MM.1S (cell line): ENCODE results near the gene MUC5B.

Source experiments
- DNase-seq: peaks from one replicate; pipeline ENCODE4 v3.0.0-alpha.2; 2015
- H2AFZ ChIP-seq: fragments of 300-600 bp; sonication (generic); 2 replicates; pipeline ENCODE4 v1.6.0; 2016; ENCODE audit warnings: antibody characterized with exemption, low read length
- H3F3A ChIP-seq: fragments of 300-600 bp; sonication (generic); 2 replicates; pipeline ENCODE4 v1.6.1; 2016; ENCODE audit warnings: mild to moderate bottlenecking, antibody characterized with exemption, low read length, moderate library complexity, mixed read lengths; ENCODE audit not compliant: insufficient read depth
- H3K27ac ChIP-seq: fragments of 300-600 bp; sonication (generic); 2 replicates; pipeline ENCODE4 v1.5.1; 2016; ENCODE audit warnings: mild to moderate bottlenecking, low read length
- H3K27me3 ChIP-seq: fragments of 300-600 bp; sonication (generic); replicated peaks from 2 replicates; pipeline ENCODE4 v1.6.0; 2016; ENCODE audit warnings: low read length; ENCODE audit not compliant: insufficient read depth
- H3K36me3 ChIP-seq: fragments of 300-600 bp; sonication (generic); replicated peaks from 2 replicates; pipeline ENCODE4 v1.6.1; 2016; ENCODE audit warnings: mild to moderate bottlenecking, low read length, mixed read lengths; ENCODE audit not compliant: insufficient read depth
- H3K4me1 ChIP-seq: fragments of 300-600 bp; sonication (generic); 2 replicates; pipeline ENCODE4 v1.6.1; 2016; ENCODE audit warnings: low read length, mixed read lengths
- H3K4me2 ChIP-seq: fragments of 300-600 bp; sonication (generic); 2 replicates; pipeline ENCODE4 v1.6.0; 2016; ENCODE audit warnings: low read depth, low read length
- H3K4me3 ChIP-seq: fragments of 300-600 bp; sonication (generic); 2 replicates; pipeline ENCODE4 v1.5.1; 2016; ENCODE audit warnings: low read length, mixed read lengths
- H3K79me2 ChIP-seq: fragments of 300-600 bp; sonication (generic); 2 replicates; pipeline ENCODE4 v1.6.1; 2016; ENCODE audit warnings: mixed run types, low read length, mixed read lengths
- H3K9ac ChIP-seq: fragments of 300-600 bp; sonication (generic); 2 replicates; pipeline ENCODE4 v1.6.1; 2016; ENCODE audit warnings: low read length, mixed read lengths
- H3K9me2 ChIP-seq: fragments of 300-600 bp; sonication (generic); replicated peaks from 2 replicates; pipeline ENCODE4 v1.6.1; 2016; ENCODE audit warnings: mild to moderate bottlenecking, low read length, mixed read lengths; ENCODE audit not compliant: insufficient read depth
- H3K9me3 ChIP-seq: fragments of 300-600 bp; sonication (generic); replicated peaks from 2 replicates; pipeline ENCODE4 v1.6.1; 2016; ENCODE audit warnings: mild to moderate bottlenecking, low read length, mixed read lengths; ENCODE audit not compliant: insufficient read depth
- H4K20me1 ChIP-seq: fragments of 300-600 bp; sonication (generic); 2 replicates; pipeline ENCODE4 v1.6.1; 2016; ENCODE audit warnings: mild to moderate bottlenecking, low read length, moderate library complexity, mixed read lengths; ENCODE audit not compliant: insufficient read depth
- EZH2 ChIP-seq: fragments of 300-600 bp; sonication (generic); optimal IDR thresholded peaks from 2 replicates; pipeline ENCODE3; 2017; ENCODE audit warnings: low read depth, mild to moderate bottlenecking, antibody characterized with exemption, low read length, mixed read lengths
- EZH2phosphoT487 ChIP-seq: fragments of 300-600 bp; sonication (generic); IDR thresholded peaks from 2 replicates; pipeline ENCODE4 v1.6.1; 2018; ENCODE audit warnings: antibody characterized with exemption, low read length
- TF ChIP-seq, protein P1 (sequence below): fragments of 300-600 bp; sonication (generic); IDR thresholded peaks from 2 replicates; pipeline ENCODE4 v1.5.1; 2016; ENCODE audit warnings: antibody characterized with exemption, low read length, mixed read lengths

Gene MUC5B

DNA sequence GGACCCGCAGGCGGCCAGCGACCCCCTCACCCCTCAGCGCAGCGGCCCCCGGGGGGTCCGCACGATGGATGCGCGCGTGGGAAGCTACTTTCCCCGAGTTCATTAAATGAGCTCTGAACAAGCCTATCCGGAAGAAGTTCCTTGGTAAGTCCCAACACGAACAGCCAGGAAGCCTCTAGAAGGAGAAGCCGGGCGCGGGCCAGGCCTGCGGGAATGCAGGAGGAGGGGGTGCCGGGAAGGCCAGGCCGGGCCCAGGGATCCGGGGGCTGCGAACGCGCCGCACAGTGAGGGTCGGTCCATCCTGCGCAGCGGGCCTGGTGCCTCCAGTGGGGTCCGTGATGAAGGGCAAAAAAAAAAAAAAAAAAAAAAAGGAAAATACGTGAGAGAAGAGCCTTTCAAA, 49.7 kb downstream of the MUC5B start:
- no peak overlapping the region for H3K9ac ChIP-seq
- TF ChIP-seq EZH2phosphoT487 (no peak), EZH2 (no peak)
- TF ChIP-seq, protein P1, sequence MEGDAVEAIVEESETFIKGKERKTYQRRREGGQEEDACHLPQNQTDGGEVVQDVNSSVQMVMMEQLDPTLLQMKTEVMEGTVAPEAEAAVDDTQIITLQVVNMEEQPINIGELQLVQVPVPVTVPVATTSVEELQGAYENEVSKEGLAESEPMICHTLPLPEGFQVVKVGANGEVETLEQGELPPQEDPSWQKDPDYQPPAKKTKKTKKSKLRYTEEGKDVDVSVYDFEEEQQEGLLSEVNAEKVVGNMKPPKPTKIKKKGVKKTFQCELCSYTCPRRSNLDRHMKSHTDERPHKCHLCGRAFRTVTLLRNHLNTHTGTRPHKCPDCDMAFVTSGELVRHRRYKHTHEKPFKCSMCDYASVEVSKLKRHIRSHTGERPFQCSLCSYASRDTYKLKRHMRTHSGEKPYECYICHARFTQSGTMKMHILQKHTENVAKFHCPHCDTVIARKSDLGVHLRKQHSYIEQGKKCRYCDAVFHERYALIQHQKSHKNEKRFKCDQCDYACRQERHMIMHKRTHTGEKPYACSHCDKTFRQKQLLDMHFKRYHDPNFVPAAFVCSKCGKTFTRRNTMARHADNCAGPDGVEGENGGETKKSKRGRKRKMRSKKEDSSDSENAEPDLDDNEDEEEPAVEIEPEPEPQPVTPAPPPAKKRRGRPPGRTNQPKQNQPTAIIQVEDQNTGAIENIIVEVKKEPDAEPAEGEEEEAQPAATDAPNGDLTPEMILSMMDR = no peak

DNA sequence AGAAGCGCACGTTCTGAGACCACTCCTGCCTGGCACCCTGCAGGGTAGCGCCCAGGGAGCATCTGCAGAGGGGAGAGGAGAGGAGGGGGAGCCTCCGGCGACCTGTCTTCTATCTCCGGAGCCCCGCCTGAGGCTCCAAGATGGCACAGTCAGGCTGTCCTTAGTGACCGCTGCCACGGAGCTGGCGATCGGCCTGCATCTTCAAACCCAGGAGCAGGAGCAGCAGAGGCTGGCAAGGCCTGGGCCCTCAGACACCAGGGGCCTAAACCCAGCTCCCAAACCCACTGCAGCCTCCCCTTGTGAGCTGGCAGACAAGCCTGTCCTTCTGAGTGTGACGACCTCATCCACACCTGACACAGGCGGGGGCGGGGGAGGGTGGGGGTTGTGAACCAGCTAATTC, 51.6 kb downstream of the MUC5B start:
- H3K9ac ChIP-seq = no peak overlapping the region
- H3K9me2 ChIP-seq = no peaks in the 10 kb centered on the region
- TF ChIP-seq, protein P1 = no peak
- TF ChIP-seq EZH2phosphoT487 = no peak
- TF ChIP-seq EZH2 = no peak
- H3K4me1 ChIP-seq = no peaks in the 10 kb centered on the region
- H3K27me3 ChIP-seq = no peaks in the 10 kb centered on the region
- no peak for DNase-seq
- H3K36me3 ChIP-seq = no peaks in the 10 kb centered on the region
- H3K79me2 ChIP-seq = no peaks in the 10 kb centered on the region
- no peak overlapping the region for H3K4me2 ChIP-seq
- H3F3A ChIP-seq = no peaks in the 10 kb centered on the region
- no peak overlapping the region for H2AFZ ChIP-seq
- no peak overlapping the region for H3K4me3 ChIP-seq
- H4K20me1 ChIP-seq = no peaks in the 10 kb centered on the region
- H3K27ac ChIP-seq = no peak overlapping the region
- no peaks in the 10 kb centered on the region for H3K9me3 ChIP-seq

More for the DNA sequence above, 49.7 kb downstream of the MUC5B start:
- DNase-seq = no peak
- no peaks in the 10 kb centered on the region for H4K20me1 ChIP-seq
- no peaks in the 10 kb centered on the region for H3K4me1 ChIP-seq
- H2AFZ ChIP-seq = no peak overlapping the region
- no peaks in the 10 kb centered on the region for H3K27me3 ChIP-seq
- H3K4me2 ChIP-seq = no peak overlapping the region
- H3K9me3 ChIP-seq = no peaks in the 10 kb centered on the region
- no peak overlapping the region for H3K27ac ChIP-seq
- H3K36me3 ChIP-seq = no peaks in the 10 kb centered on the region
- no peak overlapping the region for H3K4me3 ChIP-seq
- no peaks in the 10 kb centered on the region for H3K9me2 ChIP-seq
- no peaks in the 10 kb centered on the region for H3K79me2 ChIP-seq
- no peaks in the 10 kb centered on the region for H3F3A ChIP-seq

DNA sequence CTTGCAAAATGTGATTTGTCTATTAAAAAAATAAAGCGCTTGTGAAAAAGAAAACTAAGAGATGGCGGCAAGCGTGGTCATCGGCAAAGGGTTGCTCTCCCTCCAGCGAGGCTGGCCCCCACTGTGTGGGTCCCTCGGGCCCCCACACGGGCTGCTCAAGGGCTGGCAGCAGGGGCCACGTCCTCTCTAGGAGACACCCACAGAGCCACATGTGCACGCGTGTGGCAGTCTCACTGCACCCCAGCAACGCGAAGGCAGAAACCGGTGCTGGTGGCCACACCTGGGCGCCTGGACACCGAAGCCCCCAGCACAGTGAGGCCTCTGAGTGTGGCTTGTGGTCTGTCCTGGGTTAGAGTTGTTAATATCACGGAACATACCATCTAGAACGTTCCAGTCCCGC, 52.2 kb downstream of the MUC5B start:
- H3K4me1 ChIP-seq = no peaks in the 10 kb centered on the region
- no peaks in the 10 kb centered on the region for H4K20me1 ChIP-seq
- H3K9ac ChIP-seq = no peak overlapping the region
- no peaks in the 10 kb centered on the region for H3K9me2 ChIP-seq
- no peaks in the 10 kb centered on the region for H3K27me3 ChIP-seq
- H3K27ac ChIP-seq = no peak overlapping the region
- no peak overlapping the region for H2AFZ ChIP-seq
- H3K4me2 ChIP-seq = no peak overlapping the region
- H3K36me3 ChIP-seq = no peaks in the 10 kb centered on the region
- H3K79me2 ChIP-seq = no peaks in the 10 kb centered on the region
- no peaks in the 10 kb centered on the region for H3K9me3 ChIP-seq
- no peak for TF ChIP-seq EZH2
- TF ChIP-seq, protein P1 = no peak
- no peak for TF ChIP-seq EZH2phosphoT487
- no peaks in the 10 kb centered on the region for H3F3A ChIP-seq
- H3K4me3 ChIP-seq = no peak overlapping the region
- no peak for DNase-seq
